ENCODE measurements around the gene SIL1. TPM values are rescaled to one million over a fixed set of nuclear protein-coding genes. Genes with fewer than 3 reads are reported as not detected.
"Not testable (repeated sequence)": the region's sequence is repeated elsewhere in the genome, so short reads cannot be mapped to it uniquely, and the experiment has no call there.

Gene SIL1
- total and polyA plus RNA-seq, 2 donors (not counting 1 experiment from before 2014, with no cell fraction given), result 66.4 to 85.5 TPM

- no peaks in the 10 kb centered on the region for H3K79me2 ChIP-seq (ENCODE audit: control insufficient read depth, insufficient read depth, low read length)
- DNase-seq (ENCODE audit: low read depth in 2 of 2), result no peak
Observed at GRCh38 chr5:139117342-139117884, 80.8 kb downstream of the SIL1 start.

DNA sequence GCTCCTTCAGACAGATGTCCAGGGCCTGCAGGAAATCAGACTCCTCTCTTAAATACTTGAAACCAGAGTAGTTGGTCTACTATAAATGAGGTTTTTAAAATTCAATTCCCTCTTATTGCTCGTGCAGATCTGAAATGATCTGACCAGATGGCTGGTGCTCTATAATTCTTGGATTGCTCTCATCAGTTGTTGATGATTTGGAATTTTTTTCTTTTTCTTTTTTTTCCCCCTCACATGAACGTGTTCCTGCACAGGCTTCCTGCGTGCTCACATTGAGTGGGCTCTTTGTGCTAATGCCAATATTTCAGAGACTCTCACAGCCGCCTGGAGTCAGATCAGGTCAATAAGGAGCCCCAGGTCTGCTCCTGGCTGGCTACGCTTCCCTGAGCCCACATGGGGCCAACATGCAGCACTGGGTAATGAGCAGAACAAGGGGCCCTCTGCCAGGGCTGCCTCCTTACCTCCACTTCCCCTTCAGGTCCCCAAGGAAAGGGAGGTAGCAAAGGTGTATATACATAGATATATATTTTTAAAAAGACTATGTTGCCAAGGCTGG is 82.0 kb downstream of the SIL1 start:
- no peak overlapping the region for H3K4me3 ChIP-seq (replicated peaks in 1 of 4; ENCODE audit: control extremely low read depth in 1 of 4, insufficient read depth in 1 of 4, low read depth in 3 of 4, low read length in 4 of 4)
- no peaks in the 10 kb centered on the region for H4K20me1 ChIP-seq (ENCODE audit: control insufficient read depth, extremely low read depth, insufficient read depth, low read length)

More at GRCh38 chr5:139117342-139117884, 80.8 kb downstream of the SIL1 start:
- H3K4me2 ChIP-seq (ENCODE audit: extremely low read depth, insufficient read depth, low read length), result no peak overlapping the region
- no peaks in the 10 kb centered on the region for H3K4me1 ChIP-seq (ENCODE audit: control insufficient read depth, extremely low read depth, insufficient read depth, low read length)
- H3K36me3 ChIP-seq (ENCODE audit: control insufficient read depth, insufficient read depth, low read length), result peaks cover 2% of the 10 kb centered on the region
- H4K20me1 ChIP-seq (ENCODE audit: control insufficient read depth, extremely low read depth, insufficient read depth, low read length), result no peaks in the 10 kb centered on the region
- no peaks in the 10 kb centered on the region for H3K9me3 ChIP-seq (ENCODE audit: control insufficient read depth, insufficient read depth, low read depth, low read length)
- H3K27ac ChIP-seq (ENCODE audit: insufficient read depth, low read length), result no peak overlapping the region
- no peak for TF ChIP-seq EZH2 (IDR thresholded peaks at IDR 0.05; ENCODE audit: low read length, missing control alignments)
- TF ChIP-seq, protein P1, sequence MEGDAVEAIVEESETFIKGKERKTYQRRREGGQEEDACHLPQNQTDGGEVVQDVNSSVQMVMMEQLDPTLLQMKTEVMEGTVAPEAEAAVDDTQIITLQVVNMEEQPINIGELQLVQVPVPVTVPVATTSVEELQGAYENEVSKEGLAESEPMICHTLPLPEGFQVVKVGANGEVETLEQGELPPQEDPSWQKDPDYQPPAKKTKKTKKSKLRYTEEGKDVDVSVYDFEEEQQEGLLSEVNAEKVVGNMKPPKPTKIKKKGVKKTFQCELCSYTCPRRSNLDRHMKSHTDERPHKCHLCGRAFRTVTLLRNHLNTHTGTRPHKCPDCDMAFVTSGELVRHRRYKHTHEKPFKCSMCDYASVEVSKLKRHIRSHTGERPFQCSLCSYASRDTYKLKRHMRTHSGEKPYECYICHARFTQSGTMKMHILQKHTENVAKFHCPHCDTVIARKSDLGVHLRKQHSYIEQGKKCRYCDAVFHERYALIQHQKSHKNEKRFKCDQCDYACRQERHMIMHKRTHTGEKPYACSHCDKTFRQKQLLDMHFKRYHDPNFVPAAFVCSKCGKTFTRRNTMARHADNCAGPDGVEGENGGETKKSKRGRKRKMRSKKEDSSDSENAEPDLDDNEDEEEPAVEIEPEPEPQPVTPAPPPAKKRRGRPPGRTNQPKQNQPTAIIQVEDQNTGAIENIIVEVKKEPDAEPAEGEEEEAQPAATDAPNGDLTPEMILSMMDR (conservative IDR thresholded peaks at IDR 0.05 in 1 of 2, IDR thresholded peaks at IDR 0.05 in 1 of 2; ENCODE audit: low read depth in 1 of 2, low read length in 2 of 2), result no peak
- no peak overlapping the region for H3K4me3 ChIP-seq (replicated peaks in 1 of 4; ENCODE audit: control extremely low read depth in 1 of 4, insufficient read depth in 1 of 4, low read depth in 3 of 4, low read length in 4 of 4)
- H3K9ac ChIP-seq (ENCODE audit: insufficient read depth, low read length), result no peak overlapping the region
- H3K27me3 ChIP-seq (ENCODE audit: control insufficient read depth, insufficient read depth, low read length), result no peaks in the 10 kb centered on the region
- H2AFZ ChIP-seq (ENCODE audit: low read length), result no peak overlapping the region

DNA sequence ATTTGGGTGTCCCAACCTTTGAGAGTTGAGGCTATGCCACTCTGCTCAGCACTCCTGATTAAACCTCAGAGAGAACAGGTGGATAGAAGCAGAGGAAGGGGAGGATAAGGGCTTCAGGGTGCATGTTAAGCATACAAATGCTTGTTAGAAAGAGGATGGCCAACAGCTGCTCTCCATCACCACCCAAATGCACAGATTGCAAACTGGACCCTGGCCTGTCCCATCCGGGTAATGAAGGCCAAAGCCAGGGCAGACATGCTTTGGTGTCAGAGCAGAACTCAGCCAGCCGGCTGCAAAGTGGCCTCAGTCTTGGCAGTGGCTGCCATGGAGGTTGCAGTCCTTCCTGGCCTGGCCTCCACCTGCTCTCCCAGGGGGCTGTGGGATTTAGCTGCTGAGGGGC is 84.3 kb downstream of the SIL1 start:
- no peak overlapping the region for H2AFZ ChIP-seq (ENCODE audit: low read length)
- peaks cover 2% of the 10 kb centered on the region for H3K36me3 ChIP-seq (ENCODE audit: control insufficient read depth, insufficient read depth, low read length)
- H3K9ac ChIP-seq (ENCODE audit: insufficient read depth, low read length), result no peak overlapping the region
- H3K27me3 ChIP-seq (ENCODE audit: control insufficient read depth, insufficient read depth, low read length), result no peaks in the 10 kb centered on the region
- TF ChIP-seq, protein P1 (conservative IDR thresholded peaks at IDR 0.05 in 1 of 2, IDR thresholded peaks at IDR 0.05 in 1 of 2; ENCODE audit: low read depth in 1 of 2, low read length in 2 of 2), result no peak
- TF ChIP-seq EZH2 (IDR thresholded peaks at IDR 0.05; ENCODE audit: low read length, missing control alignments), result no peak
- no peaks in the 10 kb centered on the region for H3K9me3 ChIP-seq (ENCODE audit: control insufficient read depth, insufficient read depth, low read depth, low read length)
- H3K4me2 ChIP-seq (ENCODE audit: extremely low read depth, insufficient read depth, low read length), result no peak overlapping the region
- H3K4me3 ChIP-seq (replicated peaks in 1 of 4; ENCODE audit: control extremely low read depth in 1 of 4, insufficient read depth in 1 of 4, low read depth in 3 of 4, low read length in 4 of 4), result no peak overlapping the region
- H3K27ac ChIP-seq (ENCODE audit: insufficient read depth, low read length), result no peak overlapping the region
- H3K4me1 ChIP-seq (ENCODE audit: control insufficient read depth, extremely low read depth, insufficient read depth, low read length), result no peaks in the 10 kb centered on the region
- H4K20me1 ChIP-seq (ENCODE audit: control insufficient read depth, extremely low read depth, insufficient read depth, low read length), result no peaks in the 10 kb centered on the region
- H3K79me2 ChIP-seq (ENCODE audit: control insufficient read depth, insufficient read depth, low read length), result no peaks in the 10 kb centered on the region
- no peak for DNase-seq (ENCODE audit: low read depth in 2 of 2)

More for the DNA sequence above, 82.0 kb downstream of the SIL1 start:
- Histone ChIP-seq H3K4me2 (ENCODE audit: extremely low read depth, insufficient read depth, low read length) (no peak overlapping the region), H3K27ac (ENCODE audit: insufficient read depth, low read length) (no peak overlapping the region), H2AFZ (ENCODE audit: low read length) (no peak overlapping the region), H3K9me3 (ENCODE audit: control insufficient read depth, insufficient read depth, low read depth, low read length) (no peaks in the 10 kb centered on the region), H3K9ac (ENCODE audit: insufficient read depth, low read length) (no peak overlapping the region), H3K4me1 (ENCODE audit: control insufficient read depth, extremely low read depth, insufficient read depth, low read length) (no peaks in the 10 kb centered on the region), H3K79me2 (ENCODE audit: control insufficient read depth, insufficient read depth, low read length) (no peaks in the 10 kb centered on the region), H3K27me3 (ENCODE audit: control insufficient read depth, insufficient read depth, low read length) (no peaks in the 10 kb centered on the region), H3K36me3 (ENCODE audit: control insufficient read depth, insufficient read depth, low read length) (peaks cover 2% of the 10 kb centered on the region)
- TF ChIP-seq EZH2 (IDR thresholded peaks at IDR 0.05; ENCODE audit: low read length, missing control alignments), result no peak
- TF ChIP-seq, protein P1 (conservative IDR thresholded peaks at IDR 0.05 in 1 of 2, IDR thresholded peaks at IDR 0.05 in 1 of 2; ENCODE audit: low read depth in 1 of 2, low read length in 2 of 2), result no peak
- no peak for DNase-seq (ENCODE audit: low read depth in 2 of 2)

GRCh38 chr5:139112362-139112761 is 85.8 kb downstream of the SIL1 start:
- H3K4me1 ChIP-seq (ENCODE audit: control insufficient read depth, extremely low read depth, insufficient read depth, low read length); H3K4me3 ChIP-seq (replicated peaks in 1 of 4; ENCODE audit: control extremely low read depth in 1 of 4, insufficient read depth in 1 of 4, low read depth in 3 of 4, low read length in 4 of 4); H3K9ac ChIP-seq (ENCODE audit: insufficient read depth, low read length); H3K27me3 ChIP-seq (ENCODE audit: control insufficient read depth, insufficient read depth, low read length); H3K36me3 ChIP-seq (ENCODE audit: control insufficient read depth, insufficient read depth, low read length); H3K9me3 ChIP-seq (ENCODE audit: control insufficient read depth, insufficient read depth, low read depth, low read length); H4K20me1 ChIP-seq (ENCODE audit: control insufficient read depth, extremely low read depth, insufficient read depth, low read length); H3K79me2 ChIP-seq (ENCODE audit: control insufficient read depth, insufficient read depth, low read length); H3K4me2 ChIP-seq (ENCODE audit: extremely low read depth, insufficient read depth, low read length); H3K27ac ChIP-seq (ENCODE audit: insufficient read depth, low read length); H2AFZ ChIP-seq (ENCODE audit: low read length); DNase-seq (ENCODE audit: low read depth in 2 of 2): not testable (repeated sequence)

Measured in fibroblast of lung (primary cell).